BJ (cell line): ENCODE data around the gene OR2V2. TPM values are rescaled to one million over a fixed set of nuclear protein-coding genes. Genes with fewer than 3 reads are reported as not detected.
A peak's percentile ranks its signal among the peaks of the same experiment; 100 is the strongest.

Experiments
- CTCF ChIA-PET: fragments of 350-600 bp; formaldehyde crosslinking; extraction: SDS; loops from one replicate; lab custom pipeline; 2021; ENCODE audit warnings: antibody characterized with exemption, inconsistent platforms; lab: Yijun Ruan, JAX
- POLR2A ChIA-PET: fragments of 300-600 bp; sonication (Branson Sonifier 250); formaldehyde crosslinking; extraction: SDS; loops from one replicate; lab custom pipeline; 2021; ENCODE audit warnings: antibody characterized with exemption; lab: Charles Lee
- DNase-seq: peaks from one replicate; pipeline ENCODE4 v3.0.0-alpha.2; 2011; ENCODE audit warnings: low read depth
- H3K27me3 ChIP-seq: 2 replicates; pipeline ENCODE4 v1.6.0; 2011; ENCODE audit warnings: low read length; ENCODE audit not compliant: control insufficient read depth, insufficient read depth
- H3K36me3 ChIP-seq: 2 replicates; pipeline ENCODE4 v1.5.1; 2011; ENCODE audit warnings: low read length; ENCODE audit not compliant: control insufficient read depth, insufficient read depth
- H3K4me3 ChIP-seq: 2 replicates; pipeline ENCODE4 v1.5.1; 2011; ENCODE audit warnings: low read depth, mild to moderate bottlenecking, control low read depth, low read length
- CTCF ChIP-seq: IDR thresholded peaks from 2 replicates; pipeline ENCODE4 v1.5.1; 2011; ENCODE audit warnings: low read depth, mild to moderate bottlenecking, control low read depth, inconsistent platforms, low read length, moderate library complexity; ENCODE audit not compliant: insufficient read depth
- polyA plus RNA-seq: library from polyadenylated mRNA; depleted of rRNA; stranded (reverse); fragments of >200 nt; gene quantifications from 2 replicates; pipeline ENCODE4 v1.2.3, GENCODE V29; 2011

Gene OR2V2
- polyA plus RNA-seq, 1 experiment = not detected

- no peak overlapping the region for H3K4me3 ChIP-seq
- ChIA-PET CTCF (interaction anchor here (0.9 to 1.5 kb wide), 2 partner anchors 9 to 14 kb away, joined by 3 read pairs; no protein-coding TSS in a partner anchor), POLR2A (no interaction called here)
- H3K27me3 ChIP-seq = no peaks in the 10 kb centered on the region
- H3K36me3 ChIP-seq = no peaks in the 10 kb centered on the region
- no peak for DNase-seq
- peak; percentile 83 for TF ChIP-seq CTCF
Measured at GRCh38 chr5:181181650-181182565, 34.5 kb downstream of the OR2V2 start.

GRCh38 chr5:181182651-181183050, 35.3 kb downstream of the OR2V2 start:
- no peaks in the 10 kb centered on the region for H3K36me3 ChIP-seq
- POLR2A ChIA-PET = no interaction called here
- no peaks in the 10 kb centered on the region for H3K27me3 ChIP-seq
- no peak for TF ChIP-seq CTCF
- no peak for DNase-seq
- H3K4me3 ChIP-seq = no peak overlapping the region
- CTCF ChIA-PET = no interaction called here

GRCh38 chr5:181184845-181185216, 37.4 kb downstream of the OR2V2 start:
- Histone ChIP-seq H3K4me3 (peak overlapping the region; percentile 10; the same call in 1 of the 2 replicates), H3K27me3 (no peaks in the 10 kb centered on the region), H3K36me3 (no peaks in the 10 kb centered on the region)
- CTCF ChIA-PET = interaction anchor here (0.8 to 2.4 kb wide), 14 partner anchors 9 to 400 kb away, joined by 3 to 11 read pairs (median 5); partner anchors contain the start of gene TRIM41
- TF ChIP-seq CTCF = no peak
- POLR2A ChIA-PET = interaction anchor here (0.6 to 0.7 kb wide), 2 partner anchors 58 to 65 kb away, joined by 3 read pairs; no protein-coding TSS in a partner anchor
- no peak for DNase-seq

GRCh38 chr5:181185560-181185959, 38.2 kb downstream of the OR2V2 start:
- ChIA-PET POLR2A (no interaction called here), CTCF (interaction anchor here (1.3 to 2.4 kb wide), 6 partner anchors 12 to 401 kb away, joined by 3 to 11 read pairs (median 6); partner anchors contain the start of gene TRIM41)
- no peaks in the 10 kb centered on the region for H3K36me3 ChIP-seq
- H3K27me3 ChIP-seq = no peaks in the 10 kb centered on the region
- no peak overlapping the region for H3K4me3 ChIP-seq
- no peak for DNase-seq
- no peak for TF ChIP-seq CTCF

GRCh38 chr5:181186022-181186421, 38.6 kb downstream of the OR2V2 start:
- no peak for DNase-seq
- Histone ChIP-seq H3K36me3 (no peaks in the 10 kb centered on the region), H3K27me3 (no peaks in the 10 kb centered on the region), H3K4me3 (no peak overlapping the region)
- POLR2A ChIA-PET = no interaction called here
- TF ChIP-seq CTCF = no peak
- CTCF ChIA-PET = no interaction called here
